H9 (cell line): ENCODE results near the gene AGTRAP. TPM values are rescaled to one million over a fixed set of nuclear protein-coding genes. Genes with fewer than 3 reads are reported as not detected.
A peak's percentile ranks its signal among the peaks of the same experiment; 100 is the strongest.

Source experiments
- DNase-seq: peaks from one replicate; pipeline ENCODE4 v3.0.0-alpha.2; 2017
- H2AFZ ChIP-seq: one replicate; pipeline ENCODE4 v1.6.1; 2013; ENCODE audit warnings: mild to moderate bottlenecking, low read length, control low read depth, moderate library complexity
- H2AK5ac ChIP-seq: 2 replicates; pipeline ENCODE4 v1.6.1; 2013; ENCODE audit warnings: low read length, control low read depth, mixed read lengths; ENCODE audit not compliant: insufficient read length
- H2BK120ac ChIP-seq: one replicate; pipeline ENCODE4 v1.6.1; 2013; ENCODE audit warnings: low read depth, mild to moderate bottlenecking, low read length, control low read depth, inconsistent platforms; ENCODE audit not compliant: poor library complexity, severe bottlenecking
- H2BK12ac ChIP-seq: 2 replicates; pipeline ENCODE4 v1.6.1; 2013; ENCODE audit warnings: low read length, control low read depth, mixed read lengths, low read depth; ENCODE audit not compliant: insufficient read length
- H2BK15ac ChIP-seq: 2 replicates; pipeline ENCODE4 v1.6.1; 2013; ENCODE audit warnings: low read depth, low read length, control low read depth
- H2BK20ac ChIP-seq: one replicate; pipeline ENCODE4 v1.6.1; 2013; ENCODE audit warnings: low read depth, mild to moderate bottlenecking, low read length, control low read depth, inconsistent platforms; ENCODE audit not compliant: poor library complexity, severe bottlenecking
- H2BK5ac ChIP-seq: 2 replicates; pipeline ENCODE4 v1.6.1; 2013; ENCODE audit warnings: low read length, control low read depth, mixed read lengths; ENCODE audit not compliant: insufficient read length
- H3K14ac ChIP-seq: 2 replicates; pipeline ENCODE4 v1.6.1; 2013; ENCODE audit warnings: low read length, control low read depth; ENCODE audit not compliant: insufficient read depth
- H3K18ac ChIP-seq: 2 replicates; pipeline ENCODE4 v1.6.1; 2013; ENCODE audit warnings: low read depth, mild to moderate bottlenecking, mixed read lengths, low read length, control low read depth; ENCODE audit not compliant: insufficient read length
- H3K23ac ChIP-seq: 2 replicates; pipeline ENCODE4 v1.6.1; 2013; ENCODE audit warnings: low read length, control low read depth, mixed read lengths, low read depth; ENCODE audit not compliant: insufficient read length
- H3K23me2 ChIP-seq: 2 replicates; pipeline ENCODE4 v1.6.1; 2013; ENCODE audit warnings: low read depth, mild to moderate bottlenecking, mixed read lengths, low read length, control low read depth; ENCODE audit not compliant: insufficient read length, poor library complexity, severe bottlenecking
- H3K27ac ChIP-seq: 2 replicates; pipeline ENCODE4 v1.5.1; 2013; ENCODE audit warnings: low read length, control low read depth, mixed read lengths, low read depth; ENCODE audit not compliant: insufficient read length
- H3K27me3 ChIP-seq: 2 replicates; pipeline ENCODE4 v1.6.1; 2013; ENCODE audit warnings: low read length, control low read depth, inconsistent platforms; ENCODE audit not compliant: insufficient read depth
- H3K4ac ChIP-seq: 2 replicates; pipeline ENCODE4 v1.6.1; 2013; ENCODE audit warnings: low read depth, mild to moderate bottlenecking, control low read depth, inconsistent platforms, low read length, moderate library complexity
- H3K4me1 ChIP-seq: 2 replicates; pipeline ENCODE4 v1.6.1; 2013; ENCODE audit warnings: low read length, control low read depth, inconsistent platforms; ENCODE audit not compliant: insufficient read depth
- H3K4me2 ChIP-seq: 2 replicates; pipeline ENCODE4 v1.6.1; 2013; ENCODE audit warnings: low read length, control low read depth, mixed read lengths; ENCODE audit not compliant: insufficient read length, insufficient read depth
- H3K56ac ChIP-seq: 2 replicates; pipeline ENCODE4 v1.6.1; 2013; ENCODE audit warnings: low read depth, mild to moderate bottlenecking, mixed read lengths, low read length, control low read depth; ENCODE audit not compliant: insufficient read length
- H3K79me1 ChIP-seq: 2 replicates; pipeline ENCODE4 v1.6.1; 2013; ENCODE audit warnings: low read depth, mild to moderate bottlenecking, moderate library complexity, low read length, control low read depth, inconsistent platforms; ENCODE audit not compliant: insufficient read depth, poor library complexity, severe bottlenecking
- H3K79me2 ChIP-seq: 2 replicates; pipeline ENCODE4 v1.6.1; 2013; ENCODE audit warnings: low read length, control low read depth, inconsistent platforms; ENCODE audit not compliant: insufficient read depth
- H3K9ac ChIP-seq: 2 replicates; pipeline ENCODE4 v1.6.1; 2013; ENCODE audit warnings: low read length, control low read depth, mixed read lengths; ENCODE audit not compliant: insufficient read length; ENCODE audit errors: extremely low read depth
- H3K9me3 ChIP-seq: one replicate; pipeline ENCODE4 v1.6.1; 2013; ENCODE audit warnings: low read depth, low read length, inconsistent platforms; ENCODE audit not compliant: control insufficient read depth
- H3T11ph ChIP-seq: one replicate; pipeline ENCODE4 v1.6.1; 2013; ENCODE audit warnings: mild to moderate bottlenecking, low read length, control low read depth, inconsistent platforms
- H4K20me1 ChIP-seq: one replicate; pipeline ENCODE4 v1.6.1; 2013; ENCODE audit not compliant: control insufficient read depth, insufficient read length, insufficient read depth
- H4K5ac ChIP-seq: 2 replicates; pipeline ENCODE4 v1.6.1; 2013; ENCODE audit warnings: low read depth, mild to moderate bottlenecking, mixed read lengths, low read length, control low read depth; ENCODE audit not compliant: insufficient read length
- H4K8ac ChIP-seq: replicated peaks from 2 replicates; pipeline ENCODE4 v1.6.1; 2013; ENCODE audit warnings: low read length, control low read depth, mixed read lengths, low read depth; ENCODE audit not compliant: insufficient read length
- H4K91ac ChIP-seq: 2 replicates; pipeline ENCODE4 v1.6.1; 2013; ENCODE audit warnings: low read depth, mild to moderate bottlenecking, moderate library complexity, mixed read lengths, low read length, control low read depth; ENCODE audit not compliant: insufficient read length
- H3K27ac Mint-ChIP-seq, 3 experiments: 2 replicates in 2 of 3; 3 replicates in 1 of 3; pipeline ENCODE4 v1.8.0; 2020 to 2021; ENCODE audit warnings: mixed read lengths in 3 of 3, mild to moderate bottlenecking in 1 of 3, moderate library complexity in 1 of 3
- H3K27me3 Mint-ChIP-seq: 2 replicates; pipeline ENCODE4 v1.8.0; 2021; ENCODE audit warnings: low read depth, mild to moderate bottlenecking, moderate library complexity, mixed read lengths
- H3K36me3 Mint-ChIP-seq, 3 experiments: 2 replicates in 2 of 3; 3 replicates in 1 of 3; pipeline ENCODE4 v1.8.0; 2020 to 2021; ENCODE audit warnings: low read depth in 3 of 3, mixed read lengths in 3 of 3; ENCODE audit not compliant: insufficient read depth in 1 of 3
- H3K4me1 Mint-ChIP-seq, 2 experiments: 2 replicates each; pipeline ENCODE4 v1.8.0; 2020; ENCODE audit warnings: mixed read lengths in 2 of 2
- H3K4me3 Mint-ChIP-seq, 2 experiments: 2 replicates in 1 of 2; 3 replicates in 1 of 2; pipeline ENCODE4 v1.8.0; 2020 to 2021; ENCODE audit warnings: mild to moderate bottlenecking in 2 of 2, mixed read lengths in 2 of 2, moderate library complexity in 1 of 2
- H3K9me3 Mint-ChIP-seq, 2 experiments: 2 replicates in 1 of 2; 3 replicates in 1 of 2; pipeline ENCODE4 v1.8.0; 2020; ENCODE audit warnings: mild to moderate bottlenecking in 2 of 2, mixed read lengths in 2 of 2, moderate library complexity in 1 of 2
- CTCF ChIP-seq: fragments of 200-600 bp; sonication (generic); conservative IDR thresholded peaks from 3 replicates; pipeline ENCODE4 v1.8.0; 2021; ENCODE audit warnings: antibody characterized with exemption, mild to moderate bottlenecking
- WGBS: extraction: QIAGEN DNeasy Blood & Tissue Kit; methylation state at CpG from one replicate; pipeline ENCODE4 v1.1.7; 2013; ENCODE audit warnings: missing lambda C conversion rate, low lambda C conversion rate, mixed read lengths; ENCODE audit not compliant: insufficient read length; ENCODE audit errors: extremely low coverage; 5-methylcytosine and 5-hydroxymethylcytosine counted together
- total RNA-seq: library from RNA; stranded (reverse); gene quantifications from 2 replicates; pipeline ENCODE4 v1.2.1, GENCODE V29; 2021

Gene AGTRAP
- total RNA-seq, 1 experiment from 2014 or later: 60.9 TPM

- H2BK12ac ChIP-seq: no peak overlapping the region
- H2BK15ac ChIP-seq: no peak overlapping the region
- H3K23me2 ChIP-seq: no peaks in the 10 kb centered on the region
- H4K20me1 ChIP-seq: no peaks in the 10 kb centered on the region
- no peak overlapping the region for H3K4me2 ChIP-seq
- no peak overlapping the region for H4K5ac ChIP-seq
- H3K27ac ChIP-seq: no peak overlapping the region
- H4K8ac ChIP-seq: no peak overlapping the region
- H3T11ph ChIP-seq: no peak overlapping the region
- H4K91ac ChIP-seq: no peak overlapping the region
- peaks cover 16% of the 10 kb centered on the region for H3K27me3 ChIP-seq
- no CpG with 5 or more reads among the region's 6 CpGs for WGBS
- Mint-ChIP-seq H3K4me1 (peaks cover 10 to 18% of the 10 kb centered on the region in 2 experiments), H3K27ac (no peak overlapping the region), H3K27me3 (peaks cover 79% of the 10 kb centered on the region), H3K36me3 (no peaks in the 10 kb centered on the region; a peak in 1 of 7 replicates), H3K9me3 (peaks cover 10 to 13% of the 10 kb centered on the region in 2 experiments; a peak in 4 of 5 replicates), H3K4me3 (peak overlapping the region in 1 of 2 experiments; percentile 7; a peak in 2 of 5 replicates)
- H2BK5ac ChIP-seq: no peak overlapping the region
- H2BK20ac ChIP-seq: no peak overlapping the region
- no peak overlapping the region for H3K23ac ChIP-seq
- no peak overlapping the region for H3K56ac ChIP-seq
- no peak for TF ChIP-seq CTCF
- no peak overlapping the region for H3K18ac ChIP-seq
- no peak overlapping the region for H3K9ac ChIP-seq
- H2AK5ac ChIP-seq: no peak overlapping the region
- H3K4ac ChIP-seq: no peak overlapping the region
- no peak overlapping the region for H3K14ac ChIP-seq
- H3K9me3 ChIP-seq: no peaks in the 10 kb centered on the region
- no peak for DNase-seq
- no peaks in the 10 kb centered on the region for H3K79me1 ChIP-seq
- no peak overlapping the region for H2BK120ac ChIP-seq
- H3K4me1 ChIP-seq: no peaks in the 10 kb centered on the region
- no peak overlapping the region for H2AFZ ChIP-seq
- H3K79me2 ChIP-seq: no peaks in the 10 kb centered on the region
These were observed 25.3 kb downstream of the AGTRAP start for GRCh38 chr1:11761285-11761684.
